ENCODE measurements around the gene NEK4. TPM values are rescaled to one million over a fixed set of nuclear protein-coding genes. Genes with fewer than 3 reads are reported as not detected.

The NEK4 gene
- total RNA-seq, 1 donor from 2014 or later = 30.3 TPM

Other genes starting within 250 kb of the NEK4 start
- gene NT5DC2, start 237.1 kb downstream of the NEK4 start, total RNA-seq = 75.6 and 76.9 TPM in 2 replicates
- gene UQCC5, start 234.3 kb downstream of the NEK4 start, total RNA-seq = 13.8 TPM in 2 replicates
- 65.7 and 67.8 TPM in 2 replicates for gene PBRM1, start 85.0 kb downstream of the NEK4 start, total RNA-seq
- 254 and 267 TPM in 2 replicates for gene GNL3, start 84.9 kb downstream of the NEK4 start, total RNA-seq
- 38.7 and 39.0 TPM in 2 replicates for gene GLT8D1, start 65.1 kb downstream of the NEK4 start, total RNA-seq
- gene SPCS1, start 64.8 kb downstream of the NEK4 start, total RNA-seq = 134 and 135 TPM in 2 replicates
- not detected in 2 replicates for gene ITIH1, start 6.7 kb upstream of the NEK4 start, total RNA-seq
- gene ITIH3, start 23.9 kb upstream of the NEK4 start, total RNA-seq = not detected in 2 replicates
- gene ITIH4, start 59.7 kb upstream of the NEK4 start, total RNA-seq = 3.5 and 3.6 TPM in 2 replicates
- 0.43 and 0.54 TPM in 2 replicates for gene MUSTN1, start 64.1 kb upstream of the NEK4 start, total RNA-seq
- gene STIMATE, start 126.6 kb upstream of the NEK4 start, total RNA-seq = 13.8 and 18.6 TPM in 2 replicates